Measurements from ENCODE around the gene ZNF302.
"Not testable (repeated sequence)": the region's sequence is repeated elsewhere in the genome, so short reads cannot be mapped to it uniquely, and the experiment has no call there.

The ZNF302 gene

DNA sequence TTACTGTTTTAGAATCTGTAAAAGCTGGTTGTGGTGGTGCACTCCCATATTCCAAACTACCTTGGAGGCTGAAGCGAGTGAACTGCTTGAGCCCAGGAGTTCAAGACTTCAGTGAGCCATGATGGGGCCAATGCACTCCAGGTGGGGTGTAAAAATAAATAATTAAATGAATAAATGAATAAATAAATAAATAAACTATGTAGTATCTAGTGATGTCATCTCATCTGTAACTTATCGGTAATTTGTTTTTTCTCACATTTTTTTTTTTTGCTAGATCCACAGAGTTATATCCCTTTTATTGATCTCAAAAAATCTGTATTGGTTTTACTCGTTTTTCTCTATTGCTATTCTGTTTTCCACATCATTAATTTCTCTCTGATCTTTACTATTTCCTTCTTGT, 5.5 kb upstream of the ZNF302 start:
- FAIRE-seq: no peak

DNA sequence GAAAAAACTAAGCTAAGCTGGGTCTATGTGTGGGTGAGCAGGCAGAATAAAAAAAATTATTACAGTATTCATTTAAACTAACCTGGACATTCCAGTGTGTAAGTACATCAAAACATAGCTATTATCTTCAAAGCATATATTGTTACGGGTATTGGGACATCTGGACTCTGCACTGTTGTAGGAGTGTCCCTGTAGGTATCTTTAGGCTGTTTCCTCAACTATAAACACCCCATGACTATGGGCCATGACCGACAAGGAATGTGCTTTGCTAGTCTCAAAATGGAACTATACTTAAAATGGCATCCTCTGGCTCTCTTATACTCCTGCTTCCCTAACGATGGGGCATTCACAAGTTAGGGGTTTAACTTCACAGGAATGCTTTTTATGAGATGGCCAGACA, 3.9 kb upstream of the ZNF302 start:
- DNase-seq (ENCODE audit: low spot score) (no peak), FAIRE-seq (no peak)

More for the DNA sequence above, 5.5 kb upstream of the ZNF302 start:
- DNase-seq (ENCODE audit: low spot score): no peak

DNA sequence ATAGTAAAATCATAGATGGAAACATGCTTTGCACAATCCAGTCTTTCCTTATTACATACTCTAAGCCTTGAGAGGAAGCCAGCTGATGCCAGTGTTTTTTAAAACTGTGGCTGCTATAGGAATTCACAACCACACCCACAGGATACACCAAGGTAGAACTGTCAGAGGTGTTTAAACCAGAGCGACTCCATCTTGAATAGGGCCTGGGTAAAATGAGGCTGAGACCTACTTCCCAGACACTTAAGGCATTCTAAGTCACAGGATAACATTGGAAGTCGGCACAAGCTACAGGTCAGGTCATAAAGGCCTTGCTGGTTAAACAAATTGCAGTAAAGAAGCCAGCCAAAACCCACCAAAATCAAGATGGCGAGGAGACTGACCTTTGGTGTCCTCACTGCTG, 2.2 kb upstream of the ZNF302 start:
- FAIRE-seq: no peak
- no peak for DNase-seq (ENCODE audit: low spot score)

DNA sequence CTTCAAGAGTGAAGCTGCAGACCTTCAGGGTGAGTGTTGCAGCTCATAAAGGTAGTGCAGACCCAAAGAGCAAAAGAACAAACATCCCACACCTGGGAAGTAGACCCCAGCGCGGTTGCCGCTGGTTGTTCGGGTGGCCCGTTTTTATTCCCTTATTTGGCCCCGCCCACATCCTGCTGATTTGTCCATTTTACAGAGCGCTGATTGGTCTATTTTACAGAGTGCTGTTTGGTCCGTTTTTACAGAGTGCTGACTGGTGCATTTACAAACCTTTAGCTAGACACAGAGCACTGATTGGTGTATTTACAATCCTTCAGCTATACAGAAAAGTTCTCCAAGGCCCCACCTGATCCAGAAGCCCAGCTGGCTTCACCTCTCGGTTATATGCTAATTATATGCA, 1.6 kb upstream of the ZNF302 start:
- no peak for FAIRE-seq
- DNase-seq (ENCODE audit: low spot score): no peak

DNA sequence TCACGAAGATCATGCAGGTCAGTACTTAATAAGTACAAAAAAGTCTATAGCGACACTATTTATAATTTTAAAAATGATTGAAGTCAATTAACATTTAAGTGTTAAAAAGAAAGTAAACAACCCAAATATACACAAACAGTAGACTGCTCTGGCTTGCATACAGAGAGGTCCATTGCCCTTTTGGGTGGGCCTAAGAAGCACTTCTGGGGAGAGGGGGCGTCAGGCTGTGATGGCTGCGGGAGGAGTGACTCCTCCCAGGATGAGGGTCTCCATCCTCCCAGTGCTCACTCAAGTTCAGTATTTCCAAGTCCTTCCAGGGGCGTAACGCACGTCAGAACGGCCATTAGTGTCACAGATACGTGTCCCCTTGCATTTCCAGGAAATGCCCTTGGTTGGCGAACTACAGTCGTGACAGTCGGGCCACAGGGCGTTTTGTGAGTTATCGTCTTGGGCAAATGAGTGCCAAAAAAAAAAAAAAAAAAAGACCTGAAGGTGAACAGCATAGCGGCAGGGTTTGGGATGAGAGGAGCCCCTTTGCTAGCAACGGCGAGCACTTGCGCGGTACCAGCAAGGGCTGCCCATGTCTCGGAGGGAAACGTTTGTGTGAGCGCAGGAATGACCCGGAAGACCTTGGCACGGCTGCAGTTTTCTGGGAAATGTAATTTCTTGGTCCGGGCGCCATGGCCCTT, 637 bp upstream of the ZNF302 start, which contains the start of gene SCGB2B2:
Gene SCGB2B2, minus strand, starts transcription at position 463 of the 689 bp plus-strand sequence. CDS start 82,596 bp downstream, outside the sequence.
- FAIRE-seq: no peak
- no peak for DNase-seq (ENCODE audit: low spot score)

DNA sequence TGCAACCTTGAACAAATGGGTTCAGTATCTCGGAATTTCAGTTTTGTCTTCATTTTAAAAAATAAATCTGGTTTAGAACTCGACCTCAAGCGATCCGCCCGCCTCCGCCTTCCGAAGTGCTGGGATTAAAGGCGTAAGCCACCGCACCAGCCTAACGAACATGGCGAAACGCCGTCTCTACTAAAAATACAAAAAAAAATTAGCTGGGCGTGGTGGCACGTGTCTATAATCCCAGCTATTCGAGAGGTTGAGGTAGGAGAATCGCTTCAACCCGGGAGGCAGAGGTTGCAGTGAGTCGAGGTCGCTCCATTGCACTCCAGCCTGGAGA, 571 bp downstream of the ZNF302 start:
- no peak for FAIRE-seq
- no peak for DNase-seq (ENCODE audit: low spot score)

DNA sequence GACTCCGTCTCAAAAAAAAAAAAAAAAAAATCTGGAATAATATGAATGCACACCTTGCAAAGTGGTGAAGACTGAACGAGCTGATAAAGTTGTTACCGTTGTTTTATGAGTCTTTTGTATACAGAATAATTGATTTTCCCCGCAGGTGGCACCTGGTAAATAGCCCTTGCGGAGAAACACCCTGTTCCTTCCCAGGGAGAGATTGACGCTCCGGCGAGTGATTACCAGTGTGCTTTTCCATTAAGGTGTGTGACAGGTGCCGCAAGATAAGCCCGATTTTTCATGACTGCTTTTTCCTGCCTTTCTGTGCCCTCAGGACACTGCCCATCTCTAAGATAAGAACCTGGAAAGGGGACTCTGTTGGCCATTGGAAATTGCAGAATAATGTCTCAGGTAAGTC, 943 bp downstream of the ZNF302 start:
- no peak for FAIRE-seq

DNA sequence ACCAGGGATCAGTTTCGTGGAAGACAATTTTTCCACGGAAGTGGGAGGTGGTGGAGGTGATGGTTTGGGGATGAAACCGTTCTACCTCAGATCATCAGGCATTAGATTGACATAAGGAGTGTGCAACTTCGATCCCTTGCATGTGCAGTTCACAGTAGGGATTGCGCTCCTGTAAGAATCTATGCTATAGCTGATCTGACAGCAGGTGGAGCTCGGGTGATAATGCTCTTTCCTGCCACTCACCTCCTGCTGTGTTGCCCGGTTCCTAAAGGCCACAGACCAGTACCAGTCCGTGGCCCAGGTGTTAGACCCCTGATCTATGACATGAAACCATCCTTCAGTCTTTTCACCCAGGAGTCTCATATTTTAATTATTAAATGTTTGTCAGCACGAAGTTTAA, 4.0 kb downstream of the ZNF302 start:
- FAIRE-seq (no peak), DNase-seq (ENCODE audit: low spot score) (no peak)

More for the DNA sequence above, 943 bp downstream of the ZNF302 start:
- DNase-seq (ENCODE audit: low spot score): no peak

DNA sequence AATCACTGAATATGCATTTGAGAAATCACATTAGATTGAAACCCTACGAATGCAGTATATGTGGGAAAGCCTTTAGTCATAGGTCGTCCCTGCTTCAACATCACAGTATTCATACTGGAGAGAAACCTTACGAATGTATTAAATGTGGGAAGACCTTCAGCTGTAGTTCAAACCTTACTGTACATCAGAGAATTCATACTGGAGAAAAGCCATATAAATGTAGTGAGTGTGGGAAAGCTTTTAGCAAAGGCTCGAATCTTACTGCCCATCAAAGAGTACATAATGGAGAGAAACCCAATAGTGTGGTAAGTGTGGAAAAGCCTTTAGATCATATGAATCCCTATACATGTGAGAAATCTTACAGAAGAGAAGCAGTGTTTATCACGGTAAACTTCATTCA, 7.8 kb downstream of the ZNF302 start:
- not testable (repeated sequence) for FAIRE-seq; DNase-seq (ENCODE audit: low spot score)

DNA sequence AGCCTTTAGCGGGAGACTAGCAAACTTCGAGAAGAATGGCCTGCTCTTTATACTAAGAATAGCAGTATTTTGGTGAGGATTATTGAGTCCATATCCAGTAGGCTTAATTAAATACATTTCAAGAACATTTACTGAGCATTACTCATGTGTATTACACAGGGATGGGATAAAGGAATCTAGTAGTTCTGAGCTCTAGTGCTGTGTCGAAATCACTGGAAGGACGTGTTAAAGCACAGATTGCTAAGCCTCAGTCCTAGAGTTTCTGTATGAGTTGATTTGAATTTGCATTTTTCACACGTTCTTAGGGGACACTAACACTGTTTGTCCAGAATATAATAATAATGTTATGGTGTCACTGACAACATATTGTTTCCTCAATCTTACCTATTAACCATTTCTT, 9.0 kb downstream of the ZNF302 start:
- FAIRE-seq (no peak), DNase-seq (ENCODE audit: low spot score) (no peak)

DNA sequence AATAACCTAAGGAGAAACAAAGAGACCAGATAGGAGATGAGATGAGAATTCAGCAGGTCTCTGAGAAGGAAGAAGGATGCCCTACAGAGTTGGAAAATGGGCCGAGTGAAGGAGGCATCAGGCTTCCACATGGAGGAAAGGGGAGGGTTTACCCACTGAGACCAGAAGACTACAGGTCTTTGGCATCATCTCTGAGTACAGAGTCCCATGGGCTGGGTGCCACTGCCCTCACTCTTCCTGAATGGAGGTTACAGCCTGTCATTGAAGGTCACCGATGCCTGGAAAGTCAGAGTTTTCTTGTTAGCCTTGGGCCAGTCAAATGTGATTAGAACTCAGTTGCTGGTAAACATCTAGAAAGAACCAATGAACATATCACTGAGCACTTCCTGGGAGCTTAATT, 9.9 kb downstream of the ZNF302 start:
- no peak for FAIRE-seq
- no peak for DNase-seq (ENCODE audit: low spot score)

DNA sequence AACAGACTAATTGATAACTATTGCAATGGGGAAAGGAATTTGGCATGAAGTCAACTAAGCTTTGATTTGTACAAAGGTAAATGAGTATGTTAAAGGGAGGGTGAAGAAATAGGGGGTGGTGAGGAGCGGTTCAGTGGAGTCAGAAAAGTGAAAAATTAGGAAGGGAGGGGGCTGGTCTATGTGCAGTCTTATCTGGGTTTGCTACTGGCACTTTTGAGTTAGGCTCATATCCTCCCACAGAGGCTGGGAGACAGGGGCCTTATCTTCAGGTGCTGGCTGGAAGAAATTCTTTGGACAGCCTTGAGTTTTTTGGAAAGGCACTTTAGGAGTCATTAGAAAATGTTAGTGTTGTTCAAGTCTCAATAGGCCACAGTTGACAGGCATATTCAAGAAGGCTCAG, 11.1 kb downstream of the ZNF302 start:
- DNase-seq (ENCODE audit: low spot score): no peak
- no peak for FAIRE-seq

DNA sequence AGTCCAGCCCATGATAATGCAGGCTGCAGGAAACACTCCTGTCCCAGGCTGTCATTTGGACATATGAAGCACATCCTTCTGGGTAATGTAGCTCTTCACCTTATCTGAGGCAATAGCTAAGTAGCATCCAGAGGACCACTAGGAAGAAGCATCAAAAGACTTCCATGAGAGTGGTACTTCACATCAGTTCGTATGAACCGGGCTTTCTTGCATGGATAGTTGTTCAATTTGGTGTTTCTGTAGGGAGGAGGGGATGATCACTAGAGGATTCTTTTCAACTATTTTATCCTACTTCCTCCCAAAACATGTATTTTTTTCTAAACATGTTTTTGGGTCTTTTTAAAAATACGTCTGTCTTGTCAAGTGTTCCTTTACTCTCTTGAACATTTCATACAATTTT, 12.9 kb downstream of the ZNF302 start:
- no peak for DNase-seq (ENCODE audit: low spot score)
- FAIRE-seq: no peak

DNA sequence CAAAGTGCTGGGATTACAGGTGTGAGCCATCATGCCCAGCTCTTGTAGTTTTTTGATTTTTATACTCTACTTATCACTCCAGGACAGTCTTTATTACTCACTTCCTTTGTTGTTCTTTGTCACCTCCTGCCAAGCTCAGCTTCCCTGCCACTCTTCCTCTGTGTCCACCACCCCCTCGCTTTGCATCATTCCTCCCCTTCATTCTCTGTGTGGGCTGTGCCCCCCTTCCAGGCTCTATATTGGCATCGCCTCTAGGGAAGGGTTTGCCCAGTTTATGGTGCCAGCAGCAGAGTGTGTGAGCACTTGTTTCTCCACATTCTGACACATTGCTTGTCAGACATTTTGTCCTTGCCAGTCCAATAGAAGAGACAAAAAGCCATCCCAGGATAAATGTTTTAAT, 15.1 kb downstream of the ZNF302 start:
- FAIRE-seq (no peak), DNase-seq (ENCODE audit: low spot score) (peak; percentile 23)

DNA sequence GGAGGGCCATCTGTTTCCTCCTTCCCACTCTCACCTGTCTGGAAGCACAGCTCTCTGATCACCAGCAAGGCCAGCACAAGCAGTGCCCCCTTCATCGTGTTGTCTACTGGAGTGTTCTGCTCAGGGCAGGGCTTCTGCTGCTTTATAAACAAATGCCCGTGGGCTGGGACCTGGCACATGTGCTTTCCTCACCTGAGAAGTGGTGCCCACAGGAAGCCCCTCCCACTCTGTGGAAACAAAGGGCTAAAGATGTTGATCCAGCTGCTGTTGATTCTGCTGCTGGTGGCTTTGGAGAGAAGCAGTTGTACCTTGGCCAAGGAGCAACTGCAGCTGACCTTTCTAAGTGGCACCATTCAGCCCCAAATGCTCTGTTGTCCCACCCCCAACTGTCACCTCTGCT, 30.2 kb downstream of the ZNF302 start:
- DNase-seq (ENCODE audit: low spot score) (no peak), FAIRE-seq (no peak)

DNA sequence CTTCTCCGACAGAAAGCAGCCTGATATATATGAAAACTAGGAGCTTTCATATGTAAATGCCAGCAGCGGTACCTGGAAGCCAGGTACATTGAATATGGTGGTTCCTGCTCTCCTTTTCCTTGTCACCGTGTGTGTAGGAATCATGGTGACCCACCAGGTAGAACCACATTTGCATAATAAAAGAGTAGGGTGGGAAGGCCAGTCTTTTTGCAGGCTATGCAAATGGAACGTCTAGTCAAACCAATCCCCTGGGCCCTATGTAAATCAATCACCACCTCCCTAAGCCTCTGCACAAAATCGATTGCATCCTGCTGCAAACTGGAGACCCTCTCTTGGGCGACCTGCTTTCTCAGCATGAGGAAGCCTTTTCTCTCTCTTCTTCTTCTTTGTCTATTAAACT, 34.4 kb downstream of the ZNF302 start:
- no peak for FAIRE-seq
- no peak for DNase-seq (ENCODE audit: low spot score)

DNA sequence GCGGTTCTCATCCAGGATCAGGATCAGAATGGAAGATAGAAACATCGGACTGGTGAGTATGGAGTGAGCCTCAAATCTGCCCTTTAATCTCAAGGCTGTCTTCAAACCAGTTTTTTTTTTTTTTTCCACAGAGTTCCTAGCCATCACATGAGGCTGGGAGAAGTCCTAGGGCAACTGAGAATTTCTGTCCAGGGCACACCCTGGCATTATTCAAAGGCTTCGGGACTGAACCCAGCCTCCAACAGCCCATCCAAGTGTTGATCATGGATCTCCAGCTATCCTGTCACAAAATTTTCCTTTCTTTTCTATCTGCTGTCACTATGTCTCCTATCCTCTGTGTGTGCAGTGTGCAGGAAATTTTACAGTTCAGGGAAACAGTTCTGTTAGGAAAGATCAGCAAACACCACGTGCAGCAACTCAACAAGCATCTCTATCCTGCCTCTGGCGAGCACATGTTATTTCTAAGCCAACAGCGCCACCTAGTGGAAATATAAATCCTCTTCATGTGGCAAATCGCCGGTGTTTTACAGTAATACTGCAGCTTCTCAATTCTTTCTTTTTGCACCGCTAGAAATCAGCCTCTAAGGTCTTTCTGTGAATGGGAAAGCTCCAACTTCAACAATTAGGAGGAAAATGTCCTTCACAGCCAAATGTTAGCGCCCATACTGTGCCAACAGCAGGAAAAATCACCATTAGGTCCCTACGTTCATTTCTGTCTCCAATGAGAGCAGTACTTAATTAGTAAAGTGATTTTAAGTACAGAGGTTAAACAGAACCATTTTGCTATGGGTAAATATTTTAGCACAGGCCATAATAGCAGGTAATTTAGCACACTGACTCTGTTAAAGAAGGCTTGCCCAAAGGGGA, 35.1 kb downstream of the ZNF302 start:
- peak; percentile 41 for DNase-seq (ENCODE audit: low spot score)
- no peak for FAIRE-seq

DNA sequence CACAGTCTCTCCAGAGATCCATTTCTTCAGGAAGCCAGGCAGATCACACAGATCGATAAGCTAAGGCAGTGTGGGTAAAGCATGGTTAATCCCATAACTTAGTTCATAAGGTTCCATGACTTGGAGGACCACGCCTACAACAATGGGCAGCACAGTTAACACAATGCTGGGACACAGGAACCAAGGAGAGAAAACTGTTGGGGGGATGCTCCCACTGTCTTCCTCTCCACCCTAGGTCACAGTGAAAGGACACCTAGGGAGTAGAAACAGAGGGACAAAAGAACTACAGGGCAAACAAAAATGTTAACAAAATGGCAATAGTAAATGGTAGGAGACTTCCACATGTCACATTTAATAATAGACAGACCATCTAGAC, 35.8 kb downstream of the ZNF302 start:
- FAIRE-seq: no peak
- DNase-seq (ENCODE audit: low spot score): no peak

DNA sequence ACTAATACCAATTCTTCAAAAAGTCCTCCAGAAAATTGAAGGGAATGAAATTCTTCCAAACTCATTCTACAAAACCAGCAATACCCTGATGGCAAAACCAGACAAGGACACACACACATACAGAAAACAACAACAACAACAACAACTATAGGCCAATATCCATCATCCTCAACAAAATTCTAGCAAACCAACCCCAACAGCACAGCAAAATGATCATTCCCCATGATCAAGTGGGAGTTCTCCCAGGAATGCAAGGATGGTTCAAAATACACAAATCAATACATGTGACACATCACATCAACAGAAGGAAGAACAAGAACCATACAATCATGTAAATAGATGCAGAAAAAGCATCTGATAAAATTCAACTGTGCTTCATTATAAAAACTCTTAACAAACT, 37.9 kb downstream of the ZNF302 start:
- no peak for FAIRE-seq
- DNase-seq (ENCODE audit: low spot score): no peak

DNA sequence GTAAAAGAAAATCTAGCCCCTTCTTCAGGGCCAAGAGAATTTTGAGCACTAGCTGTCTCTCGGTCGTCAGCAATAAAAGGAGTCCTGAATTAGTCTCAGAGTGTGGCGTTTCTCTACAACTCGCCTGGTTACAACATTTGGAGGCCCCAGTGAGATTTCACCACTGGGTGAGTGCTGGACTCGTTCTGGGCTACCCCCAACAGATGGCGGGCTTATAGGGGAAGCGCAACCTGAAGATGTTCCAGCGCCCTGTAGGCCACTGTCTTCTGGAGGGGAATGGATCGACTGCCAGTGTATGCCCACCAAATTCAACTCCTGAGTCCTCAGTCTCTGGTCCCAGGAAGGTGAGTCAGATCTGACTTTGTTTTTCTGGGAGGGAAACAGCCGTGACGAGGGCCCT, 44.9 kb downstream of the ZNF302 start:
- FAIRE-seq: no peak
- DNase-seq (ENCODE audit: low spot score): no peak

DNA sequence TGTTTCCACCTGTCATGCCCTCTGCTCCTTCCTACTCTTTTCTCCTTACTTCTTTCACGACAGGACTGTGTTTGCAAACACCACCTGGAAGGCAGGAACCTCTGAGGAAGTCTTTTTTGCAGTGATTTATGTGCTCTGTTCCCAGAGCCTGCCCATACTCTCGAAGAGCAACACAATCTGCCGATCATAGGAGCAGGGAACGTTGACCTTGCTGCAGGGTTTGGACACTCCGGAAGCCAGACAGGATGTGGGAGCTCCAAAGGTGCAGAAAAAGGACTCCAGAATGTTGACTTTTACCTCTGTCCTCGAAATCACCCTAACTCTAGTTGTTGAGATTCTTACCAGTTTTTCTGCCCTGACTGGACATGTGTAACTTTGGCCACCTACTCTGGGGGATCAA, 47.9 kb downstream of the ZNF302 start:
- FAIRE-seq (no peak), DNase-seq (ENCODE audit: low spot score) (no peak)

DNA sequence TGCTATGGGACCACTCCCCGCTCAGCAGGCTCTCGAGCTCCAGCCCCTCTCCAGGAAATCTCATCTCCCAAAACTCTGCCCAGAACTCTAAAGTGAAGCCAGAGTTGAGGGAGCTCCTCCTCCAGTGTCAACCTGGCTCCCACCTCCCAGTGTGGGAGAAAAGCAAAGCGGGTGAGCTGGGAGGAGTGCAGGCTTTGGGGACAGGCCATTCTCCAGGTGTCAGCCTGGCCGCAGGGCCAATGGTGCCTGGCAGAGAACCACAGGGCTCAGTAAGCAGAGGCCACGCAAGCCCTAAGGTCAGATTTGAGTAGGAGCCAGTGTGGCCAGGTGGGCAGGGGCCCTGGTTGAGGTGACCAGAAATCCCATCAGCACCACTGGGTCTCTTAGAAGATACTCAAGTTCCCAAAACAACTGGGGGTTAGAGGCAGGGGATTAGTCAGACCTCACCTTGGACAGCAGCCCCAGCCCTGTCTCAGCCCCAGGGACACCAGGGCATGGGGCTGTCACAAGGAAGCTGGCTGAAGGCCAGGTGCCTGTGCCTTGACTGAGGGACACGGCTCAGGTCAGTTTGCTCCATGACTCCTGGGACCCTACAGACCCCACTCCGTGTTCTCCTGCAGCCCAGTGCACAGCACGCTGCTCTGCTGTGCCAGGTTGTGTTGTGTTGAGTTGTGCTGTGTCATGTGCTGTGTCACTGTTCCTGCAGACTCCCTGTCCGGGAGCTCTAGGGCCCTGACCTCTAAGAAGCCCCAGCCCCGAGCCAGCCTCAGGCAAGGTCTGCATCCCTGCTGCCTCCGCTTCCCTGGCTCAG, 53.7 kb downstream of the ZNF302 start:
- DNase-seq (ENCODE audit: low spot score) (no peak), FAIRE-seq (no peak)
